ENCODE measurements around the gene ANGPTL2. TPM values are rescaled to one million over a fixed set of nuclear protein-coding genes. Genes with fewer than 3 reads are reported as not detected.
A peak's percentile ranks its signal among the peaks of the same experiment; 100 is the strongest.

The ANGPTL2 gene
- total and polyA plus RNA-seq, 2 experiments from 2014 or later = 3.0 to 5.8 TPM

DNA sequence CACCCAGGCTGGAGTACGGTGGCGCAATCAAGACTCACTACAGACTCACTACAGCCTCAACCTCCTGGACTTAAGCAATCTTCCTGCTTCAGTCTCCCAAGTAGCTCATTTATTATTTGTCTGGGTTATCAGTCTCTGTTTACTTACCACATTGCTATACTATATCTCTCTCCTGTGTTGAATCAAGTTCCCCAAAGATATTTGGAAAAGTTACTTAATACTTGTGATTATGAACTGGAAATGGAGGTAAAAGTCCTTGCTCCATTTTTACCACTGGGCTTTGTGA lies 55.6 kb downstream of the ANGPTL2 start:
- H3K27me3 ChIP-seq = no peaks in the 10 kb centered on the region
- no peak overlapping the region for H3K4me3 ChIP-seq
- peaks cover 4% of the 10 kb centered on the region for H3K36me3 ChIP-seq
- TF ChIP-seq, protein P1, sequence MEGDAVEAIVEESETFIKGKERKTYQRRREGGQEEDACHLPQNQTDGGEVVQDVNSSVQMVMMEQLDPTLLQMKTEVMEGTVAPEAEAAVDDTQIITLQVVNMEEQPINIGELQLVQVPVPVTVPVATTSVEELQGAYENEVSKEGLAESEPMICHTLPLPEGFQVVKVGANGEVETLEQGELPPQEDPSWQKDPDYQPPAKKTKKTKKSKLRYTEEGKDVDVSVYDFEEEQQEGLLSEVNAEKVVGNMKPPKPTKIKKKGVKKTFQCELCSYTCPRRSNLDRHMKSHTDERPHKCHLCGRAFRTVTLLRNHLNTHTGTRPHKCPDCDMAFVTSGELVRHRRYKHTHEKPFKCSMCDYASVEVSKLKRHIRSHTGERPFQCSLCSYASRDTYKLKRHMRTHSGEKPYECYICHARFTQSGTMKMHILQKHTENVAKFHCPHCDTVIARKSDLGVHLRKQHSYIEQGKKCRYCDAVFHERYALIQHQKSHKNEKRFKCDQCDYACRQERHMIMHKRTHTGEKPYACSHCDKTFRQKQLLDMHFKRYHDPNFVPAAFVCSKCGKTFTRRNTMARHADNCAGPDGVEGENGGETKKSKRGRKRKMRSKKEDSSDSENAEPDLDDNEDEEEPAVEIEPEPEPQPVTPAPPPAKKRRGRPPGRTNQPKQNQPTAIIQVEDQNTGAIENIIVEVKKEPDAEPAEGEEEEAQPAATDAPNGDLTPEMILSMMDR (IDR thresholded peaks at IDR 0.05; ENCODE audit: low read depth, low read length) = no peak
- DNase-seq (ENCODE audit: low read depth in 1 of 2, low spot score in 1 of 2) = peak in 1 of 2 donors; percentile 87
- no peaks in the 10 kb centered on the region for H3K9me3 ChIP-seq (ENCODE audit: low read depth)
- no peaks in the 10 kb centered on the region for H3K4me1 ChIP-seq (ENCODE audit: low read depth)
- no peak overlapping the region for H3K27ac ChIP-seq

- no peaks in the 10 kb centered on the region for H3K4me1 ChIP-seq (ENCODE audit: low read depth)
- peak in 1 of 2 donors; percentile 68 for DNase-seq (ENCODE audit: low read depth in 1 of 2, low spot score in 1 of 2)
- TF ChIP-seq, protein P1 (IDR thresholded peaks at IDR 0.05; ENCODE audit: low read depth, low read length) = no peak
- H3K4me3 ChIP-seq = no peak overlapping the region
- H3K27me3 ChIP-seq = no peaks in the 10 kb centered on the region
- no peak overlapping the region for H3K27ac ChIP-seq
- H3K36me3 ChIP-seq = peaks cover 4% of the 10 kb centered on the region
- no peaks in the 10 kb centered on the region for H3K9me3 ChIP-seq (ENCODE audit: low read depth)
Measured at GRCh38 chr9:127066060-127066850, 56.2 kb downstream of the ANGPTL2 start.

DNA sequence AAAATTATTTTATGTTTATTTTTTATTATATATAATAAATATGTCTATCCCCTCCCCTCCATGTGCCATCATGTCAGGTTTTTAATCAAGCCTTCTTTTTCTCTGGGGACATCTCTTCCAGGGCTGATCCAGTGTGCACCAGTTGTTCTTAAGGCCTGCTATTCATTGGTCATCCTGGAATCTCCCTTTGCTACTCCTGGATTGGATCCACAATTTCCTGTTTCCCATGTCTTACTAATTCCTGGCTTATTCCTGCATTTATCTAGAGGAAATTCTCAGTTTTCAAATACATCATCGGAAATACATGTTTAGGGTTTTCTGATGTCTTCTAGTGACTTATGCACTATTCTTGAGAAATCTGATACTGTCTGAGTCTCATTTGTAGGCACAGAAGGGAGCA lies 56.8 kb downstream of the ANGPTL2 start:
- H3K27me3 ChIP-seq = no peaks in the 10 kb centered on the region
- peak in 1 of 2 donors; percentile 87 for DNase-seq (ENCODE audit: low read depth in 1 of 2, low spot score in 1 of 2)
- no peaks in the 10 kb centered on the region for H3K4me1 ChIP-seq (ENCODE audit: low read depth)
- H3K36me3 ChIP-seq = peaks cover 4% of the 10 kb centered on the region
- H3K9me3 ChIP-seq (ENCODE audit: low read depth) = no peaks in the 10 kb centered on the region
- no peak overlapping the region for H3K4me3 ChIP-seq
- H3K27ac ChIP-seq = no peak overlapping the region
- TF ChIP-seq, protein P1 (IDR thresholded peaks at IDR 0.05; ENCODE audit: low read depth, low read length) = no peak

- Histone ChIP-seq H3K27ac (no peak overlapping the region), H3K27me3 (no peaks in the 10 kb centered on the region), H3K9me3 (ENCODE audit: low read depth) (no peaks in the 10 kb centered on the region), H3K4me3 (no peak overlapping the region), H3K36me3 (peaks cover 1% of the 10 kb centered on the region), H3K4me1 (ENCODE audit: low read depth) (no peaks in the 10 kb centered on the region)
- DNase-seq (ENCODE audit: low read depth in 1 of 2, low spot score in 1 of 2) = no peak
- TF ChIP-seq, protein P1 (IDR thresholded peaks at IDR 0.05; ENCODE audit: low read depth, low read length) = no peak
Measured at GRCh38 chr9:127064335-127064734, 58.1 kb downstream of the ANGPTL2 start.

DNA sequence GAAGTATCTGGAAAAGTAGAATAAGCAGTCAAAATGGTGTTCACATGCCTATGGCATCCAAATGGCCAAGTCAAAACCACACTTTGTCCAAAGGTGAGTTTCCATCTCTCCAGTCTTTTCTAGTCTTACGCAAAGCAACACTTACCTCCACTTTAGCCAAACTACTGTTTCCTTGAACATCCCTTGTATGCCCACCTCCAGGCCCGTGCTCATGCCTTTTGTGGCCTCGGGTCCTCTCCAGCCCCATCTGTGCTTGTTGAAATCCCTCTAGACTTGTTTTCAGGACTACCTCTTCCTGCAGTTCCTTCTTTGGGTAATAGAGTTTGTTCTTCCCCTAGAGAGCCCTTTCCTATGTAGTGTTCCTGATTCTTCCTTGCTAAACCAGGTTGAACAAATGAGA lies 61.0 kb downstream of the ANGPTL2 start:
- Histone ChIP-seq H3K9me3 (ENCODE audit: low read depth) (no peaks in the 10 kb centered on the region), H3K27ac (no peak overlapping the region), H3K36me3 (no peaks in the 10 kb centered on the region), H3K27me3 (no peaks in the 10 kb centered on the region), H3K4me3 (no peak overlapping the region), H3K4me1 (ENCODE audit: low read depth) (no peaks in the 10 kb centered on the region)
- no peak for DNase-seq (ENCODE audit: low read depth in 1 of 2, low spot score in 1 of 2)
- TF ChIP-seq, protein P1 (IDR thresholded peaks at IDR 0.05; ENCODE audit: low read depth, low read length) = no peak

All from cardiac muscle cell (in vitro differentiated cells and primary cell).